ENCODE results near the gene UST. TPM values are rescaled to one million over a fixed set of nuclear protein-coding genes. Genes with fewer than 3 reads are reported as not detected.

The UST gene
- total and polyA plus RNA-seq, 3 donors from 2014 or later = 14.9 to 16.0 (median 14.9) TPM

- intact Hi-C loops (cut with DNase I; ENCODE audit: low total_unique reads) = no loop called here
- no peaks in the 10 kb centered on the region for H3K9me3 ChIP-seq
- no peak for TF ChIP-seq POLR2A (IDR thresholded peaks at IDR 0.05)
- TF ChIP-seq CTCF (IDR thresholded peaks at IDR 0.05) = no peak
- H3K4me1 ChIP-seq = no peaks in the 10 kb centered on the region
- H3K4me3 ChIP-seq = no peak overlapping the region
- no peaks in the 10 kb centered on the region for H3K27me3 ChIP-seq
- 89 to 94% methylated on average over 5 of the region's 5 CpGs for WGBS, 2 donors
- no peak overlapping the region for H3K27ac ChIP-seq
- DNase-seq = no peak
- H3K36me3 ChIP-seq (ENCODE audit: low read depth, missing control alignments) = no peaks in the 10 kb centered on the region
Measured at GRCh38 chr6:148837941-148838340, 91.1 kb downstream of the UST start.

GRCh38 chr6:148839044-148839443 is 92.2 kb downstream of the UST start:
- no peak for DNase-seq
- intact Hi-C loops (cut with DNase I; ENCODE audit: low total_unique reads) = no loop called here
- Histone ChIP-seq H3K4me3 (no peak overlapping the region), H3K4me1 (no peaks in the 10 kb centered on the region), H3K27ac (no peak overlapping the region), H3K27me3 (no peaks in the 10 kb centered on the region), H3K9me3 (no peaks in the 10 kb centered on the region), H3K36me3 (ENCODE audit: low read depth, missing control alignments) (no peaks in the 10 kb centered on the region)
- TF ChIP-seq CTCF (IDR thresholded peaks at IDR 0.05) = no peak
- WGBS, 2 donors = 78 to 82% methylated on average over 3 of the region's 3 CpGs

GRCh38 chr6:148840256-148840655 is 93.4 kb downstream of the UST start:
- H3K4me3 ChIP-seq = no peak overlapping the region
- H3K9me3 ChIP-seq = no peaks in the 10 kb centered on the region
- H3K27me3 ChIP-seq = no peaks in the 10 kb centered on the region
- intact Hi-C loops (cut with DNase I; ENCODE audit: low total_unique reads) = no loop called here
- H3K4me1 ChIP-seq = no peaks in the 10 kb centered on the region
- 88 to 89% methylated on average over 5 of the region's 5 CpGs for WGBS, 2 donors
- TF ChIP-seq POLR2A (IDR thresholded peaks at IDR 0.05) (no peak), CTCF (IDR thresholded peaks at IDR 0.05) (no peak)
- no peak for DNase-seq
- no peak overlapping the region for H3K27ac ChIP-seq
- no peaks in the 10 kb centered on the region for H3K36me3 ChIP-seq (ENCODE audit: low read depth, missing control alignments)

GRCh38 chr6:148842296-148843019 is 95.6 kb downstream of the UST start:
- TF ChIP-seq CTCF (IDR thresholded peaks at IDR 0.05) = no peak
- no peak for TF ChIP-seq POLR2A (IDR thresholded peaks at IDR 0.05)
- no peak for DNase-seq
- intact Hi-C loops (cut with DNase I; ENCODE audit: low total_unique reads) = no loop called here
- H3K9me3 ChIP-seq = no peaks in the 10 kb centered on the region
- no peaks in the 10 kb centered on the region for H3K36me3 ChIP-seq (ENCODE audit: low read depth, missing control alignments)
- no peak overlapping the region for H3K27ac ChIP-seq
- H3K4me3 ChIP-seq = no peak overlapping the region
- no peaks in the 10 kb centered on the region for H3K4me1 ChIP-seq
- no peaks in the 10 kb centered on the region for H3K27me3 ChIP-seq
- WGBS, 2 donors = 94% methylated on average over 12 of the region's 12 CpGs

- TF ChIP-seq POLR2A (IDR thresholded peaks at IDR 0.05) (no peak), CTCF (IDR thresholded peaks at IDR 0.05) (no peak)
- intact Hi-C loops (cut with DNase I; ENCODE audit: low total_unique reads) = no loop called here
- Histone ChIP-seq H3K4me1 (no peaks in the 10 kb centered on the region), H3K9me3 (no peaks in the 10 kb centered on the region), H3K27ac (no peak overlapping the region), H3K4me3 (no peak overlapping the region), H3K27me3 (no peaks in the 10 kb centered on the region), H3K36me3 (ENCODE audit: low read depth, missing control alignments) (no peaks in the 10 kb centered on the region)
- DNase-seq = no peak
- 83 to 96% methylated on average over 1 of the region's 1 CpG for WGBS, 2 donors
Measured at GRCh38 chr6:148845464-148845863, 98.6 kb downstream of the UST start.
